OCI-LY1 (cell line): Measurements from ENCODE around the gene MACROD2.

Experiments
- CTCF ChIP-seq: fragments of 200-600 bp; sonication (generic), shearing (Covaris generic); IDR thresholded peaks from 2 replicates; pipeline ENCODE4 v1.5.1; 2017; ENCODE audit warnings: mild to moderate bottlenecking, antibody characterized with exemption, low read length, moderate library complexity, mixed read lengths
- EZH2 ChIP-seq: fragments of 200-600 bp; sonication (generic), shearing (Covaris generic); IDR thresholded peaks from 2 replicates; pipeline ENCODE4 v1.8.0; 2017; ENCODE audit warnings: borderline replicate concordance, mixed run types, mild to moderate bottlenecking, antibody characterized with exemption, low read length, moderate library complexity, mixed read lengths

- TF ChIP-seq CTCF, result no peak
- TF ChIP-seq EZH2, result no peak
Measured at GRCh38 chr20:14667226-14667625, 671.9 kb downstream of the MACROD2 start.
